Nephron progenitor cell (in vitro differentiated cells): ENCODE data around the gene EFEMP1.

Experiments
- DNase-seq: peaks from one replicate; pipeline ENCODE4 v3.0.0; 2021
- H3K27ac Mint-ChIP-seq: 2 replicates; pipeline ENCODE4 v1.8.0; 2021; ENCODE audit warnings: mild to moderate bottlenecking, moderate library complexity, mixed read lengths
- H3K27me3 Mint-ChIP-seq: 2 replicates; pipeline ENCODE4 v1.8.0; 2021; ENCODE audit warnings: mild to moderate bottlenecking, low read depth, mixed read lengths; ENCODE audit not compliant: poor library complexity
- H3K36me3 Mint-ChIP-seq: 2 replicates; pipeline ENCODE4 v1.8.0; 2021; ENCODE audit warnings: low read depth, mixed read lengths
- H3K4me1 Mint-ChIP-seq: 2 replicates; pipeline ENCODE4 v1.8.0; 2021; ENCODE audit warnings: mixed read lengths
- H3K4me3 Mint-ChIP-seq: 2 replicates; pipeline ENCODE4 v1.8.0; 2021; ENCODE audit warnings: mild to moderate bottlenecking, moderate library complexity, mixed read lengths
- H3K9me3 Mint-ChIP-seq: 2 replicates; pipeline ENCODE4 v1.8.0; 2021; ENCODE audit warnings: mild to moderate bottlenecking, moderate library complexity, mixed read lengths
- CTCF ChIP-seq: fragments of 200-600 bp; sonication (generic); IDR thresholded peaks from 2 replicates; pipeline ENCODE4 v1.5.0; 2021; ENCODE audit warnings: antibody characterized with exemption

Gene EFEMP1

GRCh38 chr2:55861733-55862132 is 61.8 kb downstream of the EFEMP1 start:
- Mint-ChIP-seq H3K4me3 (no peak overlapping the region), H3K27me3 (peaks cover 2% of the 10 kb centered on the region), H3K9me3 (no peaks in the 10 kb centered on the region), H3K27ac (no peak overlapping the region), H3K36me3 (no peaks in the 10 kb centered on the region), H3K4me1 (peaks cover 30% of the 10 kb centered on the region)
- no peak for DNase-seq
- TF ChIP-seq CTCF: no peak

- no peak overlapping the region for H3K27ac Mint-ChIP-seq
- no peak for DNase-seq
- no peak for TF ChIP-seq CTCF
- peaks cover 2% of the 10 kb centered on the region for H3K27me3 Mint-ChIP-seq
- no peak overlapping the region for H3K4me3 Mint-ChIP-seq
- no peaks in the 10 kb centered on the region for H3K36me3 Mint-ChIP-seq
- H3K9me3 Mint-ChIP-seq: no peaks in the 10 kb centered on the region
- peaks cover 25% of the 10 kb centered on the region for H3K4me1 Mint-ChIP-seq
Measured at GRCh38 chr2:55860832-55861231, 62.8 kb downstream of the EFEMP1 start.

- Mint-ChIP-seq H3K27me3 (peaks cover 2% of the 10 kb centered on the region), H3K36me3 (no peaks in the 10 kb centered on the region), H3K27ac (no peak overlapping the region), H3K4me1 (peaks cover 18% of the 10 kb centered on the region), H3K4me3 (no peak overlapping the region), H3K9me3 (no peaks in the 10 kb centered on the region)
- no peak for TF ChIP-seq CTCF
- no peak for DNase-seq
Measured at GRCh38 chr2:55859875-55860274, 63.7 kb downstream of the EFEMP1 start.

- no peak for TF ChIP-seq CTCF
- peaks cover 10% of the 10 kb centered on the region for H3K4me1 Mint-ChIP-seq
- H3K9me3 Mint-ChIP-seq: no peaks in the 10 kb centered on the region
- peaks cover 6% of the 10 kb centered on the region for H3K27me3 Mint-ChIP-seq
- no peaks in the 10 kb centered on the region for H3K36me3 Mint-ChIP-seq
- H3K4me3 Mint-ChIP-seq: no peak overlapping the region
- DNase-seq: no peak
- no peak overlapping the region for H3K27ac Mint-ChIP-seq
Measured at GRCh38 chr2:55857766-55858165, 65.8 kb downstream of the EFEMP1 start.

DNA sequence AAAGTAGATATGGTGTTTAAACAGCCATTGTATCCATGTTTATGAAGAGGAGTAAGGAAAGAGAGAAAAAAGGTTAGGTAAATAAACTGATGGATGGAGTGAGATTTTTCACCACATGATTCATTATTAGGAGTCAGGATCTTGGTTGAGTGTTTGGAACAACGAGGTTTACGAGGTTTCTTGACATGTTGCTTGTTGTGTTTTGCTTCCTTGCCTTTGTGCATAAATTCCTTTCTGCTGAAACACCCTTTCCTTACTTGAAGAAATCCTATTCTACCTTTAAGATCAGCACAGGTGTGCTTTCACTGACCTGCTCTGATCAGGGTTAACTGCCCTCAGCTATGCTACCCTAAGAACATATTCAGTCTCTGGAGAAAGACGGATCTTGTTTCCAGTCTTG is 66.6 kb downstream of the EFEMP1 start:
- peak overlapping the region; percentile 73 for H3K27ac Mint-ChIP-seq
- H3K36me3 Mint-ChIP-seq: peaks cover 4% of the 10 kb centered on the region
- DNase-seq: no peak
- no peak for TF ChIP-seq CTCF
- peaks cover 10% of the 10 kb centered on the region for H3K4me1 Mint-ChIP-seq
- H3K27me3 Mint-ChIP-seq: peaks cover 6% of the 10 kb centered on the region
- no peak overlapping the region for H3K4me3 Mint-ChIP-seq
- H3K9me3 Mint-ChIP-seq: peaks cover 5% of the 10 kb centered on the region

GRCh38 chr2:55848096-55848495 is 75.5 kb downstream of the EFEMP1 start:
- Mint-ChIP-seq H3K4me3 (no peak overlapping the region), H3K27ac (no peak overlapping the region), H3K27me3 (peaks cover 7% of the 10 kb centered on the region), H3K9me3 (peaks cover 24% of the 10 kb centered on the region), H3K4me1 (peaks cover 12% of the 10 kb centered on the region), H3K36me3 (peaks cover 16% of the 10 kb centered on the region)
- no peak for TF ChIP-seq CTCF
- no peak for DNase-seq
